NOMO-1 treated with dmso at 0.1 percent for 144 hours (cell line): ENCODE data around the gene STS.

Experiments
- DNase-seq: peaks from one replicate; lab custom pipeline; 2025; ENCODE audit not compliant: unreplicated experiment; lab: John Stamatoyannopoulos, UW

The STS gene

GRCh38 chrX:7139202-7140081 lies 8.1 kb upstream of the STS start:
- DNase-seq, result no peak

GRCh38 chrX:7143076-7143475 lies 4.4 kb upstream of the STS start:
- DNase-seq, result no peak

GRCh38 chrX:7143941-7144525 lies 3.5 kb upstream of the STS start:
- DNase-seq, result no peak

GRCh38 chrX:7145454-7145853 lies 2.1 kb upstream of the STS start:
- no peak for DNase-seq

- DNase-seq, result no peak
Measured at GRCh38 chrX:7146020-7146702, 1.4 kb upstream of the STS start.

- no peak for DNase-seq
Measured at GRCh38 chrX:7146703-7147412, 654 bp upstream of the STS start.

GRCh38 chrX:7147978-7148854 lies 704 bp downstream of the STS start, which contains the start of gene PUDP:
PUDP (minus strand) TSS chrX:7148153; CDS start chrX:7148113, 40 bp downstream.
- peak; percentile 69 for DNase-seq

GRCh38 chrX:7149411-7149810 lies 1.9 kb downstream of the STS start:
- no peak for DNase-seq

GRCh38 chrX:7153231-7153630 lies 5.7 kb downstream of the STS start:
- no peak for DNase-seq

- no peak for DNase-seq
Measured at GRCh38 chrX:7154041-7154597, 6.6 kb downstream of the STS start.

GRCh38 chrX:7155163-7155562 lies 7.7 kb downstream of the STS start:
- DNase-seq, result no peak

- no peak for DNase-seq
Measured at GRCh38 chrX:7156879-7157278, 9.4 kb downstream of the STS start.

GRCh38 chrX:7158468-7158990 lies 11.0 kb downstream of the STS start:
- no peak for DNase-seq

GRCh38 chrX:7159149-7159861 lies 11.8 kb downstream of the STS start:
- DNase-seq, result no peak

- DNase-seq, result no peak
Measured at GRCh38 chrX:7163146-7163677, 15.7 kb downstream of the STS start.

- no peak for DNase-seq
Measured at GRCh38 chrX:7164174-7164573, 16.7 kb downstream of the STS start.

- no peak for DNase-seq
Measured at GRCh38 chrX:7168371-7168770, 20.9 kb downstream of the STS start.

GRCh38 chrX:7169627-7170026 lies 22.1 kb downstream of the STS start:
- DNase-seq, result no peak

- no peak for DNase-seq
Measured at GRCh38 chrX:7170898-7171297, 23.4 kb downstream of the STS start.
